NCI-H2029 (cell line): ENCODE results near the gene NECTIN2.
A peak's percentile ranks its signal among the peaks of the same experiment; 100 is the strongest.
"Not testable (repeated sequence)": the region's sequence is repeated elsewhere in the genome, so short reads cannot be mapped to it uniquely, and the experiment has no call there.

ENCODE experiments used
- DNase-seq: peaks from one replicate; lab custom pipeline; 2025; lab: John Stamatoyannopoulos, UW

Gene NECTIN2

GRCh38 chr19:44908074-44908835, 62.2 kb downstream of the NECTIN2 start:
- DNase-seq: no peak

GRCh38 chr19:44908836-44909261, 62.8 kb downstream of the NECTIN2 start:
- DNase-seq: no peak

- DNase-seq: no peak
Measured at GRCh38 chr19:44909775-44910174, 63.7 kb downstream of the NECTIN2 start.

DNA sequence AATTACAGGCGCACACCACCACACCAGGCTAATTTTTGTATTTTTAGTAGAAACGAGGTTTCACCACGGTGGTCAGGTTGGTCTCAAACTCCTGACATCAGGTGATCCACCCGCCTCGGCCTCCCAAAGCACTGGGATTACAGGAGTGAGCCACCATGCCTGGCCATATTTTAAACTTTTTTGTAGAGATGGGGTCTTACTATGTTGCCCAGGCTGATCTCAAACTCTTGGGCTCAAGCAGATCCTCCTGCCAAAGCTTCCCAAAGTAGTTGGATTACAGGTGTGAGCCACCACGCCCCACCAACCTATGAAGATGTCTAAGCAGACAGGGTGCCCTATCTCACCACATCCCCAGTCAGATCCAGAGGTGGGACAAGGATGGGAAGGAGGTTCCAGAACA, 65.8 kb downstream of the NECTIN2 start:
- DNase-seq: not testable (repeated sequence)

GRCh38 chr19:44912854-44913253, 66.8 kb downstream of the NECTIN2 start:
- DNase-seq: no peak

DNA sequence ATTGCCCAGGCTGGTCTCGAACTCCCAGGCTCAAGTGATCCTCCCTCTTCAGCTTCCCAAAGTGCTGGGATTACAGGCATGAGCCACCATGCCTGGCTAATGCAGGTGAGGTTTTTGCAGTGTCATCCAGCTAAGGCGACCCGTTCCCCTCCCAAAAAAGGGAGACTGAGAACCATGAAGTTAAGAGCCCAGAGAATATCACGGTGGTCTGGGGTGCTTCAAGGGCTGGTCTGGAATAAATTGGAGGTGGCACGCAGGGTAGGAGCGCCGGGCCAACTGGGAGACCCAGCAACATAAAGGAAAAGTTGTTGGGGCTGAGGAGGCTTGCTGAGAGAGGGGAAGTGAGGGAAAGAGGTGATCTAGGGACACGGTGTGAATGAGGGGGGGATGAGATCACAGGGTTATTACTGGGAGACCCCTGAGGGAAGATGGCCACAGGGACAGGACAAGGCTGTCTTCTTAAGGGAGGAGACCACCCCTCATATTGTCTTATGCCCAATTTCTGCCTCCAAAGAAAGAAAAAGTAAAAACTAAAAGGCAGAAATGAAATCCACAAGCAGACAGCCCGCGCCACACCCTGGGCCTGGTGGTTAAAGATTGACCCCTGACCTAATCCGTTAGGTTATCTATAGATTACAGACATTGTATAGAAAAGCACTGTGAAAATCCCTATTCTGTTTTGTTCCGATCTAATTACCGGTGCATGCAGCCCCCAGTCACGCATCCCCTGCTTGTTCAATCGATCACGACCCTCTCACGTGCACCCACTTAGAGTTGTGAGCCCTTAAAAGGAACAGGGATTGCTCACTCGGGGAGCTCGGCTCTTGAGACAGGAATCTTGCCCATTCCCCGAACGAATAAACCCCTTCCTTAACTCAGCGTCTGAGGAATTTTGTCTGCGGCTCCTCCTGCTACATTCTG, 67.7 kb downstream of the NECTIN2 start:
- DNase-seq: not testable (repeated sequence)

GRCh38 chr19:44914433-44915206, 68.5 kb downstream of the NECTIN2 start, which contains the start of gene APOC1:
Gene APOC1, plus strand, starts transcription at chr19:44914608. Its CDS starts 284 bp downstream, at chr19:44914892.
- peak; percentile 75 for DNase-seq

DNA sequence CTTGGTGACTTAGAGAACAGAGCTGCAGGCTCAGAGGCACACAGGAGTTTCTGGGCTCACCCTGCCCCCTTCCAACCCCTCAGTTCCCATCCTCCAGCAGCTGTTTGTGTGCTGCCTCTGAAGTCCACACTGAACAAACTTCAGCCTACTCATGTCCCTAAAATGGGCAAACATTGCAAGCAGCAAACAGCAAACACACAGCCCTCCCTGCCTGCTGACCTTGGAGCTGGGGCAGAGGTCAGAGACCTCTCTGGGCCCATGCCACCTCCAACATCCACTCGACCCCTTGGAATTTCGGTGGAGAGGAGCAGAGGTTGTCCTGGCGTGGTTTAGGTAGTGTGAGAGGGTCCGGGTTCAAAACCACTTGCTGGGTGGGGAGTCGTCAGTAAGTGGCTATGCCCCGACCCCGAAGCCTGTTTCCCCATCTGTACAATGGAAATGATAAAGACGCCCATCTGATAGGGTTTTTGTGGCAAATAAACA, 78.2 kb downstream of the NECTIN2 start:
- DNase-seq: no peak

DNA sequence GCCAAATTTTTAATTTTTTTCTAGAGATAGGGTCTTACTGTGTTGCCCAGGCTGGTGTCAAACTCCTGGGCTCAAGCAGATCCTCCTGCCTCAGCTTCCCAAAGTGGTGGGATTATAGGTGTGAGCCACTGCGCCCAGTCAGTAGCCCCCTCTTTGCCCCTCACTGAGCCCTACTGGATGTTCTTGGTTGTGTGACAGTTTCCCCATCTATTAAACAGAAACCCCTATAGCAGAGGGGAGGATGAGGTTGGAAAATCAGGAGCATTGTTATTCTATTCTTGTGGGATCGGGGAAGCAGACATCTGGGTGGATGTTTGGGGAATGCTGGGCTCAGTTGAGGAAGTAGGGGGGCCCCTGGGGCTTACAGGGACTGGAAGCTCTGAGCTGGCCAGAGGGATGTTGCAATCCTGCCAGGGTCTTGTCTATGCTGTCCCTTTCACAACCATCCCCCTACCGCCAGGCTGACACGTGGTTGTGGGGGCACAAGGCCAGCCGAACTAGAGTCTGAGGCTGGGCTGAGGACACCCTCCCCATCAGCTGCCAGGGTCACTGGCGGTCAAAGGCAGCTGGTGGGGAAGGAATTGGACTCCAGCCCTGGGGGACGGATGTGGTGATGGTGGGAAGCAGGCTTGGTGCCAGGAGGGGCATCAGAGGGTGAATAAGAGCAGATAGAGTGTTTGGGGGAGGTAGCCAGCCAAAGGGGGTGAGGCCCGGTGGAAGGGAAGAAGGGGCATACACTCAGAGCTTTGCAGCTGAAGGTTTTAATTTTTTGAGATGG, 79.2 kb downstream of the NECTIN2 start:
- no peak for DNase-seq

DNA sequence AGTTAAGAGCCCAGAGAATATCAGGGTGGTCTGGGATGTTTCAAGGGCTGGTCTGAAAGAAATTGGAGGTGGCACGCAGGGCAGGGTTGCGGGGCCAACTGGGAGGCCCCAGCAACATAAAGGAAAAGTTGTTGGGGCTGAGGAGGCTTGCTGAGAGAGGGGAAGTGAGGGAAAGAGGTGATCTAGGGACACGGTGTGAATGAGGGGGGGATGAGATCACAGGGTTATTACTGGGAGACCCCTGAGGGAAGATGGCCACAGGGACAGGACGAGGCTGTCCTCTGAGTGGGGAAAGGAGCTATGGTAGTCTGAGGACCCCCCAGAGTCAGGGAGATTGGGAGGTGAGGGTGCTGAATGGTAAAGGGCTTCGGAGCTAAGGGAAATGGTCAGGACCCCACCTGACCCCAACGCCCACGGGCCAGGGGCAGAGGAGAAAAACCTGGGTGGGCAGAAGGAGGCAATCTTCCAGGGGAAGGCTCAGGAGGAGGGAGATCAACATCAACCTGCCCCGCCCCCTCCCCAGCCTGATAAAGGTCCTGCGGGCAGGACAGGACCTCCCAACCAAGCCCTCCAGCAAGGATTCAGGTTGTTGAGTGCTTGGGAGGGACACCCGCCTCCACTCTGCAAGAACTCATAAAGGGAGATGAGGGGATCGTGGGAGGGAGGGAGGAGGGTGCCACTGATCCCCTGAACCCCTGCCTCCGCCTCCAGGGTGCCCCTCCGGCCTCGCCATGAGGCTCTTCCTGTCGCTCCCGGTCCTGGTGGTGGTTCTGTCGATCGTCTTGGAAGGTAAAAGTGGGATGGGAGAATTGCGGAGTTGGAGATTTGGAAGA, 80.4 kb downstream of the NECTIN2 start:
- not testable (repeated sequence) for DNase-seq

- DNase-seq: no peak
Measured at GRCh38 chr19:44927746-44928145, 81.6 kb downstream of the NECTIN2 start.

- no peak for DNase-seq
Measured at GRCh38 chr19:44930088-44930487, 84.0 kb downstream of the NECTIN2 start.

DNA sequence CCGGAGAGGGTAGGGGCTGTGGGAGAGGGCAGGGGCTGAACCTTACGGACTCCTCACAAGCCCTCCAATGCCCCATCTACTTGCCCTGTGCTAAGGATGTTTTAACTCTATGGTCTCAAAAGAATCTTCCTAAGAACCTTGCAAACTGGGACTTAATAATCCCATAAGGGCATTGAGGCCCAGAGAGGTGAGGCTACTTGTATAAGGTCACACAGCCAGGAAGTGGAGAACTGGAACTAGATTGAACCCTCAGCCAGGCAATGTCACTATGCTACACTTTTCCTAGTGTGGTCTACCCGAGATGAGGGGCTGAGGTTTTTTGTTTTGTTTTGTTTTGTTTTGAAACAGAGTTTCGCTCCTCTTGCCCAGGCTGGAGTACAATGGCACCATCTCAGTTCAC, 85.4 kb downstream of the NECTIN2 start:
- no peak for DNase-seq
